Suprapubic skin (tissue), 3 donors: Measurements from ENCODE around the gene PRLR.

ENCODE experiments used
- EP300 ChIP-seq: sonication (generic); formaldehyde crosslinking; IDR thresholded peaks from one replicate; pipeline ENCODE4 v1.6.1; 2017; ENCODE audit warnings: antibody characterized with exemption
- POLR2A ChIP-seq, 2 donors: fragments of 450-650 bp; IDR thresholded peaks; one replicate each; pipeline ENCODE4 v1.6.1; 2017; ENCODE audit warnings: antibody characterized with exemption in 2 of 2, mild to moderate bottlenecking in 2 of 2, moderate library complexity in 2 of 2
- TF ChIP-seq, protein P1 (sequence below), 2 donors: fragments of 200-600 bp in 1 of 2; fragments of 450-650 bp in 1 of 2; sonication (generic) in 1 of 2; IDR thresholded peaks; one replicate each; pipeline ENCODE4 v1.5.1; 2016 to 2019; ENCODE audit warnings: antibody characterized with exemption in 2 of 2, mild to moderate bottlenecking in 1 of 2, moderate library complexity in 1 of 2

DNA sequence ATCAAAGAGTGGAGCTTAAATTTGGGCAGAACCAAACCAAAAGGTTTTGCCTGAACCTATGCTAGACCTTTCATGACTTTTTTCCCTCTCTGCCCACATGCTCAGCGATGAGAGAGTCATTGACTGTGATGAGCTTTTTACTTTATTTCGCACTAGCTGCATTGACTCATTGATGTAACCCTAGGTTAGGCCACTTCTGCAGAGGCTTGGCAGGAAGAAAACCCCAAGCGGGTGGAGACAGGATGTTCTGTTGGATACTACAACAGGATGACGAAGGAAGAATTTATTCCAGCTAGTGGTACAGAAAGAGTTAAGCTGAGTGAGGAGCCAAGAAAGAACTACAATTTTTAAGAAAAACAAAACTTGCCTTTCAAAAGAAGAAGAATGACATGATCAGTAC is 201.0 kb downstream of the PRLR start:
- TF ChIP-seq, protein P1, sequence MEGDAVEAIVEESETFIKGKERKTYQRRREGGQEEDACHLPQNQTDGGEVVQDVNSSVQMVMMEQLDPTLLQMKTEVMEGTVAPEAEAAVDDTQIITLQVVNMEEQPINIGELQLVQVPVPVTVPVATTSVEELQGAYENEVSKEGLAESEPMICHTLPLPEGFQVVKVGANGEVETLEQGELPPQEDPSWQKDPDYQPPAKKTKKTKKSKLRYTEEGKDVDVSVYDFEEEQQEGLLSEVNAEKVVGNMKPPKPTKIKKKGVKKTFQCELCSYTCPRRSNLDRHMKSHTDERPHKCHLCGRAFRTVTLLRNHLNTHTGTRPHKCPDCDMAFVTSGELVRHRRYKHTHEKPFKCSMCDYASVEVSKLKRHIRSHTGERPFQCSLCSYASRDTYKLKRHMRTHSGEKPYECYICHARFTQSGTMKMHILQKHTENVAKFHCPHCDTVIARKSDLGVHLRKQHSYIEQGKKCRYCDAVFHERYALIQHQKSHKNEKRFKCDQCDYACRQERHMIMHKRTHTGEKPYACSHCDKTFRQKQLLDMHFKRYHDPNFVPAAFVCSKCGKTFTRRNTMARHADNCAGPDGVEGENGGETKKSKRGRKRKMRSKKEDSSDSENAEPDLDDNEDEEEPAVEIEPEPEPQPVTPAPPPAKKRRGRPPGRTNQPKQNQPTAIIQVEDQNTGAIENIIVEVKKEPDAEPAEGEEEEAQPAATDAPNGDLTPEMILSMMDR (IDR thresholded peaks at IDR 0.05), result no peak
- TF ChIP-seq EP300 (no peak), POLR2A (IDR thresholded peaks at IDR 0.05) (no peak)
